Measurements from ENCODE around the gene STAT3.
"Not testable (repeated sequence)": the region's sequence is repeated elsewhere in the genome, so short reads cannot be mapped to it uniquely, and the experiment has no call there.

STAT3 gene

GRCh38 chr17:42322382-42323267 is 65.6 kb downstream of the STAT3 start:
- Histone ChIP-seq H3K36me3 (ENCODE audit: control insufficient read depth, insufficient read depth, low read length, severe bottlenecking) (peaks cover 98% of the 10 kb centered on the region), H3K27me3 (replicated peaks; ENCODE audit: control insufficient read depth, insufficient read depth, low read length) (no peaks in the 10 kb centered on the region), H3K4me3 (ENCODE audit: low read length) (no peak overlapping the region), H3K9me3 (ENCODE audit: control insufficient read depth, low read length) (no peaks in the 10 kb centered on the region), H3K9ac (ENCODE audit: low read length) (no peak overlapping the region), H3K4me1 (ENCODE audit: control insufficient read depth, insufficient read depth, low read length) (peaks cover 2% of the 10 kb centered on the region)
- DNase-seq (ENCODE audit: low read depth) = peak; percentile 99

GRCh38 chr17:42321555-42321954 is 66.7 kb downstream of the STAT3 start:
- Histone ChIP-seq H3K4me1 (ENCODE audit: control insufficient read depth, insufficient read depth, low read length) (peaks cover 2% of the 10 kb centered on the region), H3K4me3 (ENCODE audit: low read length) (no peak overlapping the region), H3K27me3 (replicated peaks; ENCODE audit: control insufficient read depth, insufficient read depth, low read length) (no peaks in the 10 kb centered on the region), H3K9ac (ENCODE audit: low read length) (no peak overlapping the region), H3K36me3 (ENCODE audit: control insufficient read depth, insufficient read depth, low read length, severe bottlenecking) (peaks cover 98% of the 10 kb centered on the region), H3K9me3 (ENCODE audit: control insufficient read depth, low read length) (no peaks in the 10 kb centered on the region)
- no peak for DNase-seq (ENCODE audit: low read depth)

- DNase-seq (ENCODE audit: low read depth); H3K4me1 ChIP-seq (ENCODE audit: control insufficient read depth, insufficient read depth, low read length); H3K9me3 ChIP-seq (ENCODE audit: control insufficient read depth, low read length); H3K9ac ChIP-seq (ENCODE audit: low read length); H3K4me3 ChIP-seq (ENCODE audit: low read length); H3K27me3 ChIP-seq (replicated peaks; ENCODE audit: control insufficient read depth, insufficient read depth, low read length): not testable (repeated sequence)
- peaks cover 99% of the 10 kb centered on the region for H3K36me3 ChIP-seq (ENCODE audit: control insufficient read depth, insufficient read depth, low read length, severe bottlenecking)
Observed at GRCh38 chr17:42317967-42318366, 70.3 kb downstream of the STAT3 start.

GRCh38 chr17:42317266-42317845 is 70.9 kb downstream of the STAT3 start:
- Histone ChIP-seq H3K9ac (ENCODE audit: low read length) (peak overlapping the region; percentile 16), H3K36me3 (ENCODE audit: control insufficient read depth, insufficient read depth, low read length, severe bottlenecking) (peaks cover 93% of the 10 kb centered on the region), H3K27me3 (replicated peaks; ENCODE audit: control insufficient read depth, insufficient read depth, low read length) (no peaks in the 10 kb centered on the region), H3K4me3 (ENCODE audit: low read length) (no peak overlapping the region), H3K9me3 (ENCODE audit: control insufficient read depth, low read length) (no peaks in the 10 kb centered on the region), H3K4me1 (ENCODE audit: control insufficient read depth, insufficient read depth, low read length) (peaks cover 3% of the 10 kb centered on the region)
- DNase-seq (ENCODE audit: low read depth) = no peak

- H3K36me3 ChIP-seq (ENCODE audit: control insufficient read depth, insufficient read depth, low read length, severe bottlenecking) = peaks cover 87% of the 10 kb centered on the region
- H3K27me3 ChIP-seq (replicated peaks; ENCODE audit: control insufficient read depth, insufficient read depth, low read length) = no peaks in the 10 kb centered on the region
- no peak overlapping the region for H3K9ac ChIP-seq (ENCODE audit: low read length)
- no peak overlapping the region for H3K4me3 ChIP-seq (ENCODE audit: low read length)
- no peaks in the 10 kb centered on the region for H3K9me3 ChIP-seq (ENCODE audit: control insufficient read depth, low read length)
- peaks cover 7% of the 10 kb centered on the region for H3K4me1 ChIP-seq (ENCODE audit: control insufficient read depth, insufficient read depth, low read length)
- DNase-seq (ENCODE audit: low read depth) = no peak
Observed at GRCh38 chr17:42316755-42317154, 71.5 kb downstream of the STAT3 start.

- H3K27me3 ChIP-seq (replicated peaks; ENCODE audit: control insufficient read depth, insufficient read depth, low read length) = no peaks in the 10 kb centered on the region
- H3K9me3 ChIP-seq (ENCODE audit: control insufficient read depth, low read length) = no peaks in the 10 kb centered on the region
- H3K4me3 ChIP-seq (ENCODE audit: low read length) = no peak overlapping the region
- H3K36me3 ChIP-seq (ENCODE audit: control insufficient read depth, insufficient read depth, low read length, severe bottlenecking) = peaks cover 80% of the 10 kb centered on the region
- peaks cover 19% of the 10 kb centered on the region for H3K4me1 ChIP-seq (ENCODE audit: control insufficient read depth, insufficient read depth, low read length)
- no peak overlapping the region for H3K9ac ChIP-seq (ENCODE audit: low read length)
- DNase-seq (ENCODE audit: low read depth) = no peak
Observed at GRCh38 chr17:42315402-42316156, 72.7 kb downstream of the STAT3 start.

- peaks cover 32% of the 10 kb centered on the region for H3K4me1 ChIP-seq (ENCODE audit: control insufficient read depth, insufficient read depth, low read length)
- no peaks in the 10 kb centered on the region for H3K27me3 ChIP-seq (replicated peaks; ENCODE audit: control insufficient read depth, insufficient read depth, low read length)
- no peak overlapping the region for H3K9ac ChIP-seq (ENCODE audit: low read length)
- peaks cover 80% of the 10 kb centered on the region for H3K36me3 ChIP-seq (ENCODE audit: control insufficient read depth, insufficient read depth, low read length, severe bottlenecking)
- H3K4me3 ChIP-seq (ENCODE audit: low read length) = no peak overlapping the region
- no peak for DNase-seq (ENCODE audit: low read depth)
- no peaks in the 10 kb centered on the region for H3K9me3 ChIP-seq (ENCODE audit: control insufficient read depth, low read length)
Observed at GRCh38 chr17:42313773-42314566, 74.3 kb downstream of the STAT3 start.

- DNase-seq (ENCODE audit: low read depth) = no peak
- no peak overlapping the region for H3K9ac ChIP-seq (ENCODE audit: low read length)
- H3K27me3 ChIP-seq (replicated peaks; ENCODE audit: control insufficient read depth, insufficient read depth, low read length) = no peaks in the 10 kb centered on the region
- H3K9me3 ChIP-seq (ENCODE audit: control insufficient read depth, low read length) = no peaks in the 10 kb centered on the region
- H3K4me3 ChIP-seq (ENCODE audit: low read length) = no peak overlapping the region
- peaks cover 80% of the 10 kb centered on the region for H3K36me3 ChIP-seq (ENCODE audit: control insufficient read depth, insufficient read depth, low read length, severe bottlenecking)
- H3K4me1 ChIP-seq (ENCODE audit: control insufficient read depth, insufficient read depth, low read length) = peaks cover 32% of the 10 kb centered on the region
Observed at GRCh38 chr17:42313389-42313772, 74.9 kb downstream of the STAT3 start.

GRCh38 chr17:42312285-42313130 is 75.7 kb downstream of the STAT3 start:
- Histone ChIP-seq H3K9ac (ENCODE audit: low read length) (peak overlapping the region; percentile 81), H3K27me3 (replicated peaks; ENCODE audit: control insufficient read depth, insufficient read depth, low read length) (no peaks in the 10 kb centered on the region), H3K36me3 (ENCODE audit: control insufficient read depth, insufficient read depth, low read length, severe bottlenecking) (peaks cover 80% of the 10 kb centered on the region), H3K4me3 (ENCODE audit: low read length) (no peak overlapping the region), H3K4me1 (ENCODE audit: control insufficient read depth, insufficient read depth, low read length) (peaks cover 32% of the 10 kb centered on the region), H3K9me3 (ENCODE audit: control insufficient read depth, low read length) (no peaks in the 10 kb centered on the region)
- peak; percentile 93 for DNase-seq (ENCODE audit: low read depth)

GRCh38 chr17:42312035-42312284 is 76.3 kb downstream of the STAT3 start:
- H3K36me3 ChIP-seq (ENCODE audit: control insufficient read depth, insufficient read depth, low read length, severe bottlenecking) = peaks cover 80% of the 10 kb centered on the region
- H3K9me3 ChIP-seq (ENCODE audit: control insufficient read depth, low read length) = no peaks in the 10 kb centered on the region
- no peak for DNase-seq (ENCODE audit: low read depth)
- peaks cover 32% of the 10 kb centered on the region for H3K4me1 ChIP-seq (ENCODE audit: control insufficient read depth, insufficient read depth, low read length)
- no peaks in the 10 kb centered on the region for H3K27me3 ChIP-seq (replicated peaks; ENCODE audit: control insufficient read depth, insufficient read depth, low read length)
- H3K9ac ChIP-seq (ENCODE audit: low read length) = peak overlapping the region; percentile 81
- peak overlapping the region; percentile 14 for H3K4me3 ChIP-seq (ENCODE audit: low read length)
